Activated CD4-positive, alpha-beta memory T cell treated with anti-CD3 and anti-CD28 coated beads, Interleukin-2, amount 10 ng/mL, durations not matched to agents 7 days and 5 days (primary cell): Measurements from ENCODE around the gene CDH15. TPM values are rescaled to one million over a fixed set of nuclear protein-coding genes. Genes with fewer than 3 reads are reported as not detected.

Experiments
- CTCF ChIA-PET: fragments of 350-600 bp; sonication (Branson Sonifier 250); formaldehyde crosslinking; loops from one replicate; lab custom pipeline; 2021; ENCODE audit warnings: antibody characterized with exemption, inconsistent platforms; lab: Charles Lee
- POLR2A ChIA-PET: fragments of 350-600 bp; sonication (Branson Sonifier 250); formaldehyde crosslinking; loops from one replicate; lab custom pipeline; 2021; ENCODE audit warnings: antibody characterized with exemption; lab: Charles Lee
- DNase-seq: peaks from one replicate; pipeline ENCODE4 v3.0.0-alpha.2; 2020
- H3K27ac Mint-ChIP-seq: one replicate; pipeline ENCODE4 v1.8.0; 2021; ENCODE audit warnings: mild to moderate bottlenecking, mixed read lengths
- H3K27me3 Mint-ChIP-seq: one replicate; pipeline ENCODE4 v1.8.0; 2021; ENCODE audit warnings: mixed read lengths
- H3K36me3 Mint-ChIP-seq: one replicate; pipeline ENCODE4 v1.8.0; 2021; ENCODE audit warnings: low read depth, mixed read lengths
- H3K4me1 Mint-ChIP-seq: one replicate; pipeline ENCODE4 v1.8.0; 2021; ENCODE audit warnings: mixed read lengths
- H3K4me3 Mint-ChIP-seq: one replicate; pipeline ENCODE4 v1.8.0; 2021; ENCODE audit warnings: mild to moderate bottlenecking, mixed read lengths
- H3K9me3 Mint-ChIP-seq: one replicate; pipeline ENCODE4 v1.8.0; 2021; ENCODE audit warnings: mixed read lengths
- total RNA-seq, 2 experiments: library from RNA; stranded (reverse); gene quantifications; one replicate each; pipeline ENCODE4 v1.2.3, GENCODE V29; 2021

CDH15 gene
- total RNA-seq, 2 experiments from 2014 or later: not detected

DNA sequence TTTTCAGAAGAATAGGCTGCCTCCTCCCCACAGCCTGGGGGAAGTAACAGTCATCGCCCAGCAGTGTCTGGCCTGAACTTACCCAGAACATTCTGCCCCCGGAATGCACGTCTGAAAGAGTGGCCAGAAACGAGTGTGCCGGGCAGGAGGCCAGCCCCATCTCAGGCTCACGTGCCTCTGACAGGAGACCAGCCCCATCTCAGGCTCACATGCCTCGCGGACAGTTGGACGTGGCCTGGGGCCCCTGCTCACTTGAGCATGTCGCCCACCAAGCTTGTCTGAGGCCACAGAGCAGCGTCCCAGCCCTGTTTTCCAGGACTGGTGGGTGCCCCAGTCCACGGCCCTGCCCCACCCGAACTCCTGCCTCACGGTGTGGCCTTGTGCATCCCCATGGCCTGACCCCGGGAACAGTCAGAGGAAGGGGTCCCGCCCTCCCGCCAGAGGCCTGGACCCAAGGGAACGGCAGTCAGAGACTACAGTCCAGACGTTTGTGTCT is 16.3 kb upstream of the CDH15 start:
- Mint-ChIP-seq H3K27me3 (no peaks in the 10 kb centered on the region), H3K9me3 (peaks cover 11% of the 10 kb centered on the region), H3K4me1 (no peaks in the 10 kb centered on the region), H3K4me3 (no peak overlapping the region), H3K27ac (no peak overlapping the region), H3K36me3 (peaks cover 13% of the 10 kb centered on the region)
- ChIA-PET POLR2A (interaction anchor here (1.0 kb wide), 1 partner anchor 61 kb away, joined by 3 read pairs; no protein-coding TSS in a partner anchor), CTCF (no interaction called here)
- no peak for DNase-seq

DNA sequence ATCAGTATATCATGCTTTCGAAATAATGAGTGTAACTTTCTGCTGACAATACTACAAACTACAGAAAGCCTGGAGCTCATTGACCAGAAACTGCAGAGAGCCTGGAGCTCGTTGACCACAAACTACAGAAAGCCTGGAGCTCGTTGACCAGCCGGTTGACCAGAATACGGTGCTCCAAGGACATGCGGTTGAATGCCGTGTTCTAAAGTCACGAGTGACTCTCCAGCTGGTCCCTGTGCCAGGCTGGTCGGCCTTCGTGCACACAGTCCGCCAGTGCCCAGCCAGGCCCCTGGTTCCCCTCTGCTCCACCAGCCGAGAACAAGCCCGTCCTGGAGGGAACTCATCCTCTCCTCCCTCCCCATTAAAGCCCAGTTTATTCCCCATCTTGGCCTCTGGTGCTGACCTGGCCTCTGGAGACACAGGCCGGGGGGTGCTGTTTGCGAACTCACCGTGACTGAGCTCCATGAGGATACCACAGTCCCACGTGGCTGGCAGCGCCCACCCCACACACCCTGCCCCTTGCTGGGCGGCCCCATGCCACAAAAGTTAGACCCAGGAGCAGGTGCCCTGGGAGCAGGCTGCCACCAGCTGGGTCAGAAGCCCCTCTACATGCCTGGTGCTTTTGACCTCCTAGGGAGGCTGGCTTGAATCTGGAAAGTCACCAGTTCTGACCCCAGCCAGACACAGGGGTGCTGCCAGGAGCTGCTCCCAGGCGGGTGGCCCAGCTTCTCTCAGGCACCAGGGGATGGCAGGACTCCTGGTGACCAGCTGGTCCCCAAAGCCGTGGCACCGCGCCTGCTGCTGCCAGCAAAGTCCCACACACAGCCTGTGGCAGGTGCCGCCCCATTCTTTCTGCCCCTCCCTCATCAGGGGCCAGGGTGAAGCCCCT is 15.5 kb upstream of the CDH15 start:
- DNase-seq: no peak
- H3K27ac Mint-ChIP-seq: no peak overlapping the region
- ChIA-PET POLR2A (interaction anchor here (1.0 kb wide), 1 partner anchor 62 kb away, joined by 3 read pairs; no protein-coding TSS in a partner anchor), CTCF (no interaction called here)
- no peak overlapping the region for H3K4me3 Mint-ChIP-seq
- peaks cover 11% of the 10 kb centered on the region for H3K9me3 Mint-ChIP-seq
- H3K27me3 Mint-ChIP-seq: no peaks in the 10 kb centered on the region
- no peaks in the 10 kb centered on the region for H3K4me1 Mint-ChIP-seq
- peaks cover 6% of the 10 kb centered on the region for H3K36me3 Mint-ChIP-seq

DNA sequence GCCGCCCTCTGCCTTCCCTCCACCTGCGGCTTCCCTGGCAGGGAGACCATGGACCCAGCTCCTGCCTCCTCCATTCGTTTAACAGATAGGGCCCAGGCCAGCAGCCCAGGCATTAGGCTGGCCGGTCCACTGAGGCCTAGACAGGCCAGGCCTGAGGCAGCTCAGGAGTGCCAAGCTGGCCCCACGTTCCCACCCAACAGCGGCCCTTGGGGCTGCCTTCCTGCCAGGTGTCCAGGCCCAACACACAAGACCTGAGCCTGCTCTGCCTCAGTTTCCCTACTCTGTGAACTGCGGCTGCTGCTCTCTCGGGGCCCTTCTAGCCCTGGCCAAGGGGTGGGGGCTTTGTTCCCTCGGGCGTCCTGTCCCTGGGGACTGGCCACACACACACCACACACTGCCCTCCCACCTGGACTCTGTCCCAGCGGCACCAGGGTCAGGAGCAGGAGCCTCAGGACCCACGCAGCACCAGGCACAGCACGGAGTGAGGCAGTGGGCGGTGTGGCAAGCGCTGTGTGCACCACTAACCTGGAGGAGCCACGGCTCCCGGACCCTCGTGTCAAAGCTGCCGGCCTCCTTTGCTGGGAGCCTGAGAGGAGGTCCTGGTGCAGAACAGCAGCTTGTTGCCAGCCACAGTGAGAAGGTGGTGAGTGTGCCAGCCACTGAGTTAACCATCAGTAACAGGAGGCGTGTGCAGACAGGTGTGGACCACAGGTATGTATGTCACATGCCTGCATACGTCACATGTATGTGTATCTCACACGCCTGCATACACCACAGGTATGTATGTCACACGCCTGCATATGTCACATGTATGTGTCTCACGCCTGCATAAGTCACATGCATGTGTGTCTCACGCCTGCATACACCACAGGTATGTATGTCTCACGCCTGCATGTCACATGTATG is 14.6 kb upstream of the CDH15 start:
- Mint-ChIP-seq H3K36me3 (no peaks in the 10 kb centered on the region), H3K27me3 (no peaks in the 10 kb centered on the region), H3K4me1 (no peaks in the 10 kb centered on the region), H3K27ac (no peak overlapping the region), H3K4me3 (no peak overlapping the region), H3K9me3 (peaks cover 13% of the 10 kb centered on the region)
- ChIA-PET POLR2A (no interaction called here), CTCF (no interaction called here)
- DNase-seq: no peak

DNA sequence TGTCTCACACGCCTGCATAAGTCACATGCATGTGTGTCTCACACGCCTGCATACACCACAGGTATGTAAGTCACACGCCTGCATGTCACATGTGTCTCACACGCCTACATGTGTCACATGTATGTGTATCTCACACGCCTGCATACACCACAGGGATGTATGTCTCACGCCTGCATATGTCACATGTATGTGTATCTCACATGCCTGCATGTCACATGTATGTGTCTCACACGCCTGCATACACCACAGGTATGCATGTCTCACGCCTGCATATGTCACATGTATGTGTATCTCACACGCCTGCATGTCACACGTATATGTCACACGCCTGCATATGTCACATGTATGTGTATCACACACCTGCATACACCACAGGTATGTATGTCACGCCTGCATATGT is 13.8 kb upstream of the CDH15 start:
- Mint-ChIP-seq H3K9me3 (peaks cover 13% of the 10 kb centered on the region), H3K4me3 (no peak overlapping the region), H3K27me3 (no peaks in the 10 kb centered on the region), H3K27ac (no peak overlapping the region), H3K4me1 (no peaks in the 10 kb centered on the region), H3K36me3 (no peaks in the 10 kb centered on the region)
- CTCF ChIA-PET: no interaction called here
- POLR2A ChIA-PET: no interaction called here
- no peak for DNase-seq

DNA sequence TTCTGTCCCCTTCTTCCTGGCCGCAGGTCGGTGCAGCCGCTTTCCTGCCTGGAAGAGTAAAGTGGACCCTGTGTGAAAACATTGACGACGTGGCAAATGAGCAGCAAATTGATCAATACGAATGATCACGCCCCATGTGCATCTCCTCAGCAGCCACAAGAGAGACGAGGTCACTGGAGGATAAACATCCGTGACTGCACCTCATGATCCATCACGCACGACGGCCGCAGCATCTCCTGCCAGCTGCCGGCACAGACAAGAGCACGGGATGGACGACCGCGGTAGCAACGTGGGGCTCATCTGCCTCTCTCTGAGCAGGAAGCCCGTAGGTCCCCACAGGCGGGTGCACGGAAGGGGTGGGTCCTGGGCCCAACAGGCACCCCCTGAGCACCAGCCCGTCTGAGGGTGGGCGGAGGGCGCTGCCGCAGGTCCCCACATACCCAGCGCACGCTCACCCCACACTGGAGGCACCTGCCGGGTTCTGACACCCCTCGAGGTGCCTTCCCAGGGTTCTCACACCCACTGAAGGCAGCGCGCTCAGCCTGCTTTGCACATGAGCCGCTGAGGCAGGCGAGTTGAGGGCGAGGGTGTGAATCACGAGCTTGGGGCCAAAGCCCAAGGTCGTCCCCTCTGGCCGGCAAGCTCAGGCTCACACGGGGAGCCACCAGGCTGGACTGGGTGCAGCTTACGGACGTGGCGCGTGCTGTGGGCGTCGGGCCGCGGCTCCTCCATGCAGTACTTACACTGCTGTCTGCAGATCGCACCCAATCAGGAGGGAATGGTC is 12.3 kb upstream of the CDH15 start:
- Mint-ChIP-seq H3K4me3 (no peak overlapping the region), H3K9me3 (peaks cover 13% of the 10 kb centered on the region), H3K27ac (no peak overlapping the region), H3K4me1 (no peaks in the 10 kb centered on the region), H3K36me3 (no peaks in the 10 kb centered on the region), H3K27me3 (no peaks in the 10 kb centered on the region)
- DNase-seq: no peak
- CTCF ChIA-PET: no interaction called here
- POLR2A ChIA-PET: no interaction called here

DNA sequence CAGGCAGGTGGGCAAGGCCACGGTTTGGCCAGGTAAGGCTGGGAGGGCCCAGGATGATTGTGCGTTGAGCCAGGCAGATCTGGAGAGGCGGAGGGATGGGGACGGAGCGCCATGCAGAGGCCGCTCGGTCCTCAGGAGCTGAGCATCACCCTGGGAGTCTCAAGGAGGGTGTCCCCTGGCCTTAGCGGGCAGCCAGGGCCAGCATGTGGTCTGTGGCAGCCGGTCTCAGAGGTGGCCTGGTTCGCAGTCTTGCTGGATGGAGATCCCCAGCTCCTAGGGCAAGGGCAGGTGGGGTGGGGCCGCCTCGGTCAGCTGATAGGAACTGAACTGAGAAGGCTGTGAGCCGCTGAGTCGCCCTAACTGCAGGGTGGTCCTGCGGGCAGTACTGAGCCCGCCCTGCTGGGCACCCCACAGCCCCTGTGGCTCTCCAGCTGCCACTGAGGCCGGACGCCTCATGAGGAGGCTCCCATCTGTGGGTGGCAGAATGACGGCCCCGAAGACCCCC is 11.6 kb upstream of the CDH15 start:
- Mint-ChIP-seq H3K9me3 (peaks cover 13% of the 10 kb centered on the region), H3K4me1 (no peaks in the 10 kb centered on the region), H3K4me3 (no peak overlapping the region), H3K27ac (no peak overlapping the region), H3K36me3 (no peaks in the 10 kb centered on the region), H3K27me3 (no peaks in the 10 kb centered on the region)
- DNase-seq: no peak
- ChIA-PET CTCF (no interaction called here), POLR2A (no interaction called here)

DNA sequence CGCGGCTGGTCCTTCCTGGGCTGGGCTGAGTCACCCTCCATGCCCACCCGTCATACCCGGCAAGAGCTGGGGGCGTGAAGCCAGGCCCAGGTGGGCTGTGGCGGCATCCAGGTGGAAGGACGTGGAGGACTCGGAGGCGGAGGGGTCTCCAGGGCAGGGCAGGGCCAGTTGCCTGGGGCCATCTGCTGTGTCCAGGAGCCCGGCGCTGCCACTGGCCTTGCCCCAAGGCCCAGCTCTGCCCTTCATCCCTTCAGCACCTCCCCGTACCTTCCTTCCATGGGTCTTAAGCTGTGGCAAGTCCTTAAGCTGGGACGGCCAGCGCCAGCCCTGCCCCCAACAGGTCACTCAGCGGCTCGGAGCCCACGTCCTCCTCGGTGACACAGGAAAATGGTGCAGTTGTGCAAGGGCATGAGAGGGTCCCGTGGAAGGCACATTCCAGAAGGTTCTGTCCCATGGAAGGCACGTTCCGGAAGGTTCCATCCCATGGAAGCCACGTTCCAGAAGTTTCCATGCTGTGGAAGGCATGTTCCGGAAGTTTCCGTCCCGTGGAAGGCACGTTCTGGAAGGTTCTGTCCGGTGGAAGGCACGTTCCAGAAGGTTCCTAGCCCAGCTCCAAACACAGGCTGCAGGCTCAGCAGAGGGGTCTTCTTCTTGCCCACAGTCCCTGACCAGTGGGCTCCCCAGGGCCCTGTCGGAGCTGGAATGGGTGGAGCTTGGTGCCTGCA is 10.4 kb upstream of the CDH15 start:
- ChIA-PET CTCF (no interaction called here), POLR2A (no interaction called here)
- H3K4me3 Mint-ChIP-seq: no peak overlapping the region
- H3K27me3 Mint-ChIP-seq: no peaks in the 10 kb centered on the region
- no peaks in the 10 kb centered on the region for H3K36me3 Mint-ChIP-seq
- no peak overlapping the region for H3K27ac Mint-ChIP-seq
- no peaks in the 10 kb centered on the region for H3K4me1 Mint-ChIP-seq
- no peak for DNase-seq
- peaks cover 13% of the 10 kb centered on the region for H3K9me3 Mint-ChIP-seq

DNA sequence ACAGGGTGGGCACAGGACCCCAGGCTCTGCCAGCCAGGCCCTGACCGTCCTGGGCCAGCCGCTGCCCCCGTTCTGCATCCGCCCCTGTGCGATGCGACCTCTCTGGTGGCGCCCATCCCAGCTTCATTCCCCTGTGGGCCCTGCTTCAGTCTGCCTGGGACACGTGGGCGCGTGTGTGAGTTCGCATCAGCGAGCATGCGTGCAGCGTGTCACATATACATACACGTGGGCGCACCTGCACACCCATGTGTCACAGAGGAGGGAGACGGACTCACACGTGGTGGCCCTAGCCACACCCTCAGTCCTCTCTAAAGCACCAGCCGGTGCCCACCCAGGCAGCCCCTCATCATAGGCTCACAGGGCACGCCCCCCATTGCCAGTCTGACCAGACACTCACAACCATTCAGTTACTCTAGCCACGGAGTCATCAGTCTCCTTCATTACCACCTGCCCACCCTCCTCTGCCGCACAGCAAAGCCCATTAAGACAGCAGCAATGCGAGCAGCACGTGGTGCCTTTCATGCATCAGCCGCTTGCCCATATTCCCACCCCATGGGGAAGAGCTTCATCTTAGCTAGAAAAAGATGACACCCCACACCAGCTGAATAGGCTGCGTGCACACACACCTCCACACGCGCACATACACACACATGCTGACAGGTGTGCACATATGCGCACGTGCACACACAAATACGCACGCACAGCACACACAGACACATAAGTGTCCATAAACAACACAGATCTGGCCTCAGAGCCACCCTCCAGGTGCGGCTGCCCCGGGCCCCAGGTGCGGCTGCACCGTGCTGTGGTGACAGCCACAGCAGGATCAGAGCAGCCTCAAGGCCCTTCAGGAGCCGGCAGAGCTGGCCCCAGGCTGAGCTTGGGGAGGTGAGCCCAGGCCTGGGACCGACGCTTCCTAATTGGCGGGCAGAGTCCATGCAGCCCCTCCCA is 9.5 kb upstream of the CDH15 start:
- DNase-seq: no peak
- Mint-ChIP-seq H3K4me1 (no peaks in the 10 kb centered on the region), H3K27me3 (no peaks in the 10 kb centered on the region), H3K27ac (no peak overlapping the region), H3K9me3 (peaks cover 13% of the 10 kb centered on the region), H3K4me3 (no peak overlapping the region), H3K36me3 (no peaks in the 10 kb centered on the region)
- CTCF ChIA-PET: no interaction called here
- POLR2A ChIA-PET: no interaction called here

DNA sequence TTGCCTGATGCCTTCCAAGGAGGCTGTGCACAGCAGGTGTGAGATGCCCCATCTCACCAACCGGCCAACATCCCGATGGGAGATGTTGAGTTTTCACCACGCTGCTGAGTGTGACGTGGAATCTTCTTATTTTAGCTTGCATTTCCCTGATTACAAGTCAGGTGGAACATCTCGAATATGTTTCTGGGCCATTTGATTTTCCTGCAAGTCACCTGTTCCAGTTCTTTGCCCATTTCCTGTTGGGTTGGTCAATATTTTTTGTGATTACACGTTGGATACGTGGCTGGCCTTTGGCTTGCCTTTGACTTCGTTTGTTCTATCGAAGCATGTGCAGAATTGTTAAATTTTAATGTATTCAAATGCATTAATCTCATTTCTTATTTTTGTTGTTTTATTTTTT is 8.3 kb upstream of the CDH15 start:
- Mint-ChIP-seq H3K36me3 (no peaks in the 10 kb centered on the region), H3K27me3 (no peaks in the 10 kb centered on the region), H3K9me3 (peaks cover 5% of the 10 kb centered on the region), H3K4me1 (no peaks in the 10 kb centered on the region), H3K4me3 (no peak overlapping the region), H3K27ac (no peak overlapping the region)
- ChIA-PET POLR2A (no interaction called here), CTCF (no interaction called here)
- DNase-seq: no peak

DNA sequence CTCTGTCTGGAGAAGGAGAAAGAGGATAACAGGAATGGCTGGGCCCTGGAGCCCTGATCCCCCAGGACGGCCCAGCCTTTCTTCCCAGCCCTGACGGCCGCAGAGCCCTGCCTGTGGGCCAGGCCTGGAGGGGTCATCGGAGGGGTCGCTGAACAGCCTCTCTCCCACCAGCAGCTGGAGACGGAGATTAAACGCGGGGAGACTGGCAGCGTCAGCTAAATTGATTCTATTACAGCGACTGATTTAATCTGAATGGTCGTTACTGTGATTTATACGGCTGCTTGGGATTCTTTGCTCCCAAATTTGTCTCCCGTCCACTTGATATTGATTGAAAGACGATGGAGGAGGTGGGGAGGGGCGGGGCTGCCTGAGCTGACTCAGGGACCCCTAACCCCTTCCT is 7.1 kb upstream of the CDH15 start:
- H3K4me1 Mint-ChIP-seq: no peaks in the 10 kb centered on the region
- H3K27me3 Mint-ChIP-seq: no peaks in the 10 kb centered on the region
- DNase-seq: no peak
- H3K4me3 Mint-ChIP-seq: no peak overlapping the region
- peaks cover 2% of the 10 kb centered on the region for H3K9me3 Mint-ChIP-seq
- H3K27ac Mint-ChIP-seq: no peak overlapping the region
- POLR2A ChIA-PET: no interaction called here
- no peaks in the 10 kb centered on the region for H3K36me3 Mint-ChIP-seq
- CTCF ChIA-PET: no interaction called here

DNA sequence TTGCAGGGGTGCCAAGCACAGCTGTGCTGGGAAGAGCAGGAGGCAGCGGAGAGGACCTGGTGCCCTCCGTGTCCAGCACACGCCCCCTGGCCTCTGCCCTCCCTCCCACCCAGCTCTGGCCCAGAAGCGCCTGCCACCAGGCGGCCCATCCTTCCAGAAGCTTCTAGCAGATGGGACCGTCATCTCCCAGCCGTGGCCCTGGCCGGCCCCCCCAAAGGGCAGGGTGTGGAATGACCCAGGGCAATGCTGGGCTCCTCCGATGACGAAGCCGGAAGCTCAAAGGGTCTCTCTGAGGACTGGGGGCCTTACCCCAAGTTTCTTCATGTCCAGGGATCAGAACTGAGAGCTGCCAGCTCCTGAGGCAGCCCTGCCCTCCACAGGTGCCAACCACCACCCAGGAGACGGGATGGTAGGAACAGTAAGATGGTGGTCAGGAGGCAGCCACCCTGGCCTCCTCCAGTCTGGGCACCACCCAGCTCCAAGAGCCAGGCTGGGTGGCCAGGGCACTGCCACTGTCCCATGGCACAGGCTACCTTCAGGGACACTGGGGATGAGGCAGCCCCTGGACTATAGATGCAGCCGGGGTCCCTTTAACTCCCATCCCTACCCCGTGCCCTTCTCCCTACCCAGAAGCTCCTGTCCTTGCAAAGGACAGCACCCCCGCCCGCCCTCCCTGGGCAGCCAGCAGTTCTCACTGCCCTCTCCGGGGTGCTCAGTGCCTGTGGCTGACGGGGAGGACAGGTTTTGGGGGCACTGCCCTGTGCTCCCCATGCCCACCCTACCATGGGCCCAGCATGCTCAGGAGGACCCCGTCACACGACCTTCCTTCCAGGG is 6.5 kb upstream of the CDH15 start:
- DNase-seq: no peak
- H3K27ac Mint-ChIP-seq: no peak overlapping the region
- CTCF ChIA-PET: no interaction called here
- POLR2A ChIA-PET: no interaction called here
- no peaks in the 10 kb centered on the region for H3K27me3 Mint-ChIP-seq
- H3K4me1 Mint-ChIP-seq: no peaks in the 10 kb centered on the region
- peaks cover 2% of the 10 kb centered on the region for H3K9me3 Mint-ChIP-seq
- no peak overlapping the region for H3K4me3 Mint-ChIP-seq
- no peaks in the 10 kb centered on the region for H3K36me3 Mint-ChIP-seq
